ENCODE measurements around the gene BMPR2. TPM values are rescaled to one million over a fixed set of nuclear protein-coding genes. Genes with fewer than 3 reads are reported as not detected.
"Not testable (repeated sequence)": the region's sequence is repeated elsewhere in the genome, so short reads cannot be mapped to it uniquely, and the experiment has no call there.

BMPR2 gene
- total RNA-seq, 1 experiment from 2014 or later, result 34.9 TPM

DNA sequence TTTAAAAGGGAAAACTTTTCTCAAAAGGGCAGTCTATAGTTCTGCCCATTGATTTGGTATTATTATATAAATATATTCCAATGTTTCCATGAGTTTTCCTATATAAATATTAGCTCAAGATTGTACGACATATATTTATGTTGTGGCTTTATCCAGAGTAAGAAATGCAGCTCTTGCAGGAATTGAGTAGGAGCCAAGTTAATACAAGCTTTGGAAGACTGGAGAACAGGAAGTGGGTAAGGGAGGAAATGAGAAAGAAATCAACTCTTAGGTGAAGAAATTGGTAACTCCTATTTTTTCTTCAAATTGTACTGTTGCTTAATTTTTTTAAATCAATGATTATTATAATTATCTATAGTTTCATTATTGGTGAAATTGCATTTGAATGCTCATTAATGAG lies 153.3 kb downstream of the BMPR2 start:
- Histone ChIP-seq H3K27me3 (replicated peaks; ENCODE audit: insufficient read depth, low read depth, low read length, poor library complexity) (no peaks in the 10 kb centered on the region), H3K36me3 (ENCODE audit: insufficient read depth, low read length, poor library complexity, severe bottlenecking) (no peaks in the 10 kb centered on the region), H3K27ac (ENCODE audit: low read depth, low read length, poor library complexity, severe bottlenecking) (no peak overlapping the region), H3K9me3 (ENCODE audit: low read depth, low read length, poor library complexity, severe bottlenecking) (no peaks in the 10 kb centered on the region), H3K4me3 (ENCODE audit: low read depth, low read length, poor library complexity, severe bottlenecking) (no peak overlapping the region), H3K4me1 (ENCODE audit: insufficient read depth, low read length, poor library complexity, severe bottlenecking) (peaks cover 7% of the 10 kb centered on the region)
- no TSS peak for BruUV-seq (replicated peaks)
- CTCF ChIA-PET, result no interaction called here
- no peak for TF ChIP-seq EZH2 (IDR thresholded peaks at IDR 0.05; ENCODE audit: borderline replicate concordance, low read depth, low read length, poor library complexity, severe bottlenecking)
- TF ChIP-seq, protein P1, sequence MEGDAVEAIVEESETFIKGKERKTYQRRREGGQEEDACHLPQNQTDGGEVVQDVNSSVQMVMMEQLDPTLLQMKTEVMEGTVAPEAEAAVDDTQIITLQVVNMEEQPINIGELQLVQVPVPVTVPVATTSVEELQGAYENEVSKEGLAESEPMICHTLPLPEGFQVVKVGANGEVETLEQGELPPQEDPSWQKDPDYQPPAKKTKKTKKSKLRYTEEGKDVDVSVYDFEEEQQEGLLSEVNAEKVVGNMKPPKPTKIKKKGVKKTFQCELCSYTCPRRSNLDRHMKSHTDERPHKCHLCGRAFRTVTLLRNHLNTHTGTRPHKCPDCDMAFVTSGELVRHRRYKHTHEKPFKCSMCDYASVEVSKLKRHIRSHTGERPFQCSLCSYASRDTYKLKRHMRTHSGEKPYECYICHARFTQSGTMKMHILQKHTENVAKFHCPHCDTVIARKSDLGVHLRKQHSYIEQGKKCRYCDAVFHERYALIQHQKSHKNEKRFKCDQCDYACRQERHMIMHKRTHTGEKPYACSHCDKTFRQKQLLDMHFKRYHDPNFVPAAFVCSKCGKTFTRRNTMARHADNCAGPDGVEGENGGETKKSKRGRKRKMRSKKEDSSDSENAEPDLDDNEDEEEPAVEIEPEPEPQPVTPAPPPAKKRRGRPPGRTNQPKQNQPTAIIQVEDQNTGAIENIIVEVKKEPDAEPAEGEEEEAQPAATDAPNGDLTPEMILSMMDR (conservative IDR thresholded peaks at IDR 0.05; ENCODE audit: low read depth, low read length), result no peak
- POLR2A ChIA-PET (ENCODE audit: low non-redundant PET), result no interaction called here
- DNase-seq (ENCODE audit: low spot score), result peak; percentile 7
- intact Hi-C loops (cut with micrococcal nuclease; ENCODE audit: unreplicated experiment), result no loop called here

DNA sequence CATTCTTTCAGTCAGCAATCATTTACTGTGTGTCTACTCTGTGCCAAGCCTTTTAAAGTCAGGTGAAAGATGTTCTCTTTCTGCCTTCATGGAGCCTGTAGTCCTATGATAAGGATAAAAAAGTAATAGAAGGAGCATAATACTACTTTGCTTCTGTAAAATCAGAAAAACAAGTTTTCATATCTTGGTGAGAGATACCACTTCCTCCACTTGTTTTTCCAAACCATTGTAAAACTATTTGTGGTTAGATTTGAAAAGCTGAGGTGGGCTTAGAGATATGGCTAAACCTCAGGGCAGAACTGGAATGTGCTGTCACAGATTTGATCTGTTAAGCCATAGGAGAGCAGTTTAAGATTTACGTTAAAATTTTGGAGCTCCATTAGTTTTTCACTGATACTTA lies 153.9 kb downstream of the BMPR2 start:
- no TSS peak for BruUV-seq (replicated peaks)
- H3K4me1 ChIP-seq (ENCODE audit: insufficient read depth, low read length, poor library complexity, severe bottlenecking), result peaks cover 7% of the 10 kb centered on the region
- CTCF ChIA-PET, result no interaction called here
- POLR2A ChIA-PET (ENCODE audit: low non-redundant PET), result no interaction called here
- H3K27ac ChIP-seq (ENCODE audit: low read depth, low read length, poor library complexity, severe bottlenecking), result no peak overlapping the region
- no peaks in the 10 kb centered on the region for H3K9me3 ChIP-seq (ENCODE audit: low read depth, low read length, poor library complexity, severe bottlenecking)
- H3K4me3 ChIP-seq (ENCODE audit: low read depth, low read length, poor library complexity, severe bottlenecking), result no peak overlapping the region
- H3K27me3 ChIP-seq (replicated peaks; ENCODE audit: insufficient read depth, low read depth, low read length, poor library complexity), result no peaks in the 10 kb centered on the region
- intact Hi-C loops (cut with micrococcal nuclease; ENCODE audit: unreplicated experiment), result no loop called here
- TF ChIP-seq EZH2 (IDR thresholded peaks at IDR 0.05; ENCODE audit: borderline replicate concordance, low read depth, low read length, poor library complexity, severe bottlenecking), result no peak
- TF ChIP-seq, protein P1 (conservative IDR thresholded peaks at IDR 0.05; ENCODE audit: low read depth, low read length), result no peak
- H3K36me3 ChIP-seq (ENCODE audit: insufficient read depth, low read length, poor library complexity, severe bottlenecking), result no peaks in the 10 kb centered on the region
- DNase-seq (ENCODE audit: low spot score), result no peak

DNA sequence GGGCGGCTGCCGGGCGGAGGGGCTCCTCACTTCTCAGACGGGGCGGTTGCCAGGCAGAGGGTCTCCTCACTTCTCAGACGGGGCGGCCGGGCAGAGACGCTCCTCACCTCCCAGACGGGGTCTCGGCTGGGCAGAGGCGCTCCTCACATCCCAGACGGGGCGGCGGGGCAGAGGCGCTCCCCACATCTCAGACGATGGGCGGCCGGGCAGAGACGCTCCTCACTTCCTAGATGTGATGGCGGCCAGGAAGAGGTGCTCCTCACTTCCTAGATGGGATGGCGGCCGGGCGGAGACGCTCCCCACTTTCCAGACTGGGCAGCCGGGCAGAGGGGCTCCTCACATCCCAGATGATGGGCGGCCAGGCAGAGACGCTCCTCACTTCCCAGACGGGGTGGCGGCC lies 159.2 kb downstream of the BMPR2 start:
- intact Hi-C loops (cut with micrococcal nuclease; ENCODE audit: unreplicated experiment), result not testable (repeated sequence)

DNA sequence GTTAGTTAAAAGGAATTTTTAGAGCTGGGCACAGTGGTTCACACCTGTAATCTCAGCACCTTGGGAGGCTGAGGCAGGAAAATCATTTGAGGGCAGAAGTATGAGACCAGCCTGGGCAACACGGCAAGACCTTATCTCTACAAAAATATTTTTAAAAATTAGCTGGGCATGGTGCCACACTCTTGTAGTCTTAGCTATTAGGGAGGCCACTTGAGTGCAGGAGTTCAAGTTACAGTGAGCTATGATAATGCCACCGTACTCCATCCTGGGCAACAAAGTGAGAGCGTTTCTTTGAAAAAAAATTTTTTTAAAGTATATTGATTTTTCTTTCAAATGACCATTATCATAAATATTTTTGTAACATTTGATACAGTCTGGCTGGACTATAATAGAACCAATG lies 165.0 kb downstream of the BMPR2 start:
- DNase-seq (ENCODE audit: low spot score), result no peak
- TF ChIP-seq EZH2 (IDR thresholded peaks at IDR 0.05; ENCODE audit: borderline replicate concordance, low read depth, low read length, poor library complexity, severe bottlenecking), result no peak
- TF ChIP-seq, protein P1 (conservative IDR thresholded peaks at IDR 0.05; ENCODE audit: low read depth, low read length), result no peak
- CTCF ChIA-PET, result no interaction called here
- intact Hi-C loops (cut with micrococcal nuclease; ENCODE audit: unreplicated experiment), result no loop called here
- peaks cover 6% of the 10 kb centered on the region for H3K4me1 ChIP-seq (ENCODE audit: insufficient read depth, low read length, poor library complexity, severe bottlenecking)
- no TSS peak for BruUV-seq (replicated peaks)
- H3K27ac ChIP-seq (ENCODE audit: low read depth, low read length, poor library complexity, severe bottlenecking), result no peak overlapping the region
- no peaks in the 10 kb centered on the region for H3K36me3 ChIP-seq (ENCODE audit: insufficient read depth, low read length, poor library complexity, severe bottlenecking)
- POLR2A ChIA-PET (ENCODE audit: low non-redundant PET), result no interaction called here
- H3K27me3 ChIP-seq (replicated peaks; ENCODE audit: insufficient read depth, low read depth, low read length, poor library complexity), result no peaks in the 10 kb centered on the region
- no peak overlapping the region for H3K4me3 ChIP-seq (ENCODE audit: low read depth, low read length, poor library complexity, severe bottlenecking)
- no peaks in the 10 kb centered on the region for H3K9me3 ChIP-seq (ENCODE audit: low read depth, low read length, poor library complexity, severe bottlenecking)

More for the DNA sequence above, 159.2 kb downstream of the BMPR2 start:
- H3K27me3 ChIP-seq (replicated peaks; ENCODE audit: insufficient read depth, low read depth, low read length, poor library complexity); CTCF ChIA-PET; H3K27ac ChIP-seq (ENCODE audit: low read depth, low read length, poor library complexity, severe bottlenecking); H3K4me1 ChIP-seq (ENCODE audit: insufficient read depth, low read length, poor library complexity, severe bottlenecking); DNase-seq (ENCODE audit: low spot score); H3K36me3 ChIP-seq (ENCODE audit: insufficient read depth, low read length, poor library complexity, severe bottlenecking); POLR2A ChIA-PET (ENCODE audit: low non-redundant PET); H3K4me3 ChIP-seq (ENCODE audit: low read depth, low read length, poor library complexity, severe bottlenecking); H3K9me3 ChIP-seq (ENCODE audit: low read depth, low read length, poor library complexity, severe bottlenecking); BruUV-seq (replicated peaks): not testable (repeated sequence)
